Mammary epithelial cell (primary cell): ENCODE measurements around the gene METTL14.

ENCODE experiments used
- EZH2 ChIP-seq: IDR thresholded peaks from 2 replicates; pipeline ENCODE4 v1.6.1; 2012; ENCODE audit warnings: low read length, inconsistent platforms, borderline replicate concordance
- TF ChIP-seq, protein P1 (sequence below), 2 donors: IDR thresholded peaks in 1 of 2; conservative IDR thresholded peaks in 1 of 2; 2 replicates each; pipeline ENCODE4 v1.5.1; 2011 to 2012; ENCODE audit warnings: inconsistent platforms in 2 of 2, low read length in 2 of 2, mild to moderate bottlenecking in 2 of 2, control low read depth in 1 of 2, low read depth in 1 of 2; ENCODE audit not compliant: insufficient read depth in 1 of 2; ENCODE audit errors: extremely low read depth in 1 of 2

DNA sequence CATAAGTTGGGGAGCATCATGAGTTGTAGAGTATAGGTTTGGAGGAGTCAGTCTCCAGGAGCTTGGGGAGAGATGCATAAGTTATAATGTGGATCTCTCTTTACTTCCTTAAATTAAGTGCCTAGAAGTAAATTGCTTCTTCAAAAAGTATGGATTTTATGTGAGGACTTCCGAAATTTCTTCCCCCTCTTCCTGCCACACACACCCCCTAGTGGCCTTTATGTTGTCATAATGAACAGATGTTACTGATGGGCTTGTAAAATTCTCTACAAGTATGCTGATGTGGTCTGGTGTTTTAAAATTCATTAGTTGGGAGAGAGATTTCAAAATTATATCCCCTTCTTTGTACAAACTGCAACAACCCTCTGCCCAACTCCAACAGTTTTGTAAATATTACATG lies 2.3 kb upstream of the METTL14 start:
- no peak for TF ChIP-seq EZH2
- TF ChIP-seq, protein P1, sequence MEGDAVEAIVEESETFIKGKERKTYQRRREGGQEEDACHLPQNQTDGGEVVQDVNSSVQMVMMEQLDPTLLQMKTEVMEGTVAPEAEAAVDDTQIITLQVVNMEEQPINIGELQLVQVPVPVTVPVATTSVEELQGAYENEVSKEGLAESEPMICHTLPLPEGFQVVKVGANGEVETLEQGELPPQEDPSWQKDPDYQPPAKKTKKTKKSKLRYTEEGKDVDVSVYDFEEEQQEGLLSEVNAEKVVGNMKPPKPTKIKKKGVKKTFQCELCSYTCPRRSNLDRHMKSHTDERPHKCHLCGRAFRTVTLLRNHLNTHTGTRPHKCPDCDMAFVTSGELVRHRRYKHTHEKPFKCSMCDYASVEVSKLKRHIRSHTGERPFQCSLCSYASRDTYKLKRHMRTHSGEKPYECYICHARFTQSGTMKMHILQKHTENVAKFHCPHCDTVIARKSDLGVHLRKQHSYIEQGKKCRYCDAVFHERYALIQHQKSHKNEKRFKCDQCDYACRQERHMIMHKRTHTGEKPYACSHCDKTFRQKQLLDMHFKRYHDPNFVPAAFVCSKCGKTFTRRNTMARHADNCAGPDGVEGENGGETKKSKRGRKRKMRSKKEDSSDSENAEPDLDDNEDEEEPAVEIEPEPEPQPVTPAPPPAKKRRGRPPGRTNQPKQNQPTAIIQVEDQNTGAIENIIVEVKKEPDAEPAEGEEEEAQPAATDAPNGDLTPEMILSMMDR (conservative IDR thresholded peaks at IDR 0.05 in 1 of 2, IDR thresholded peaks at IDR 0.05 in 1 of 2; ENCODE audit: extremely low read depth in 1 of 2, insufficient read depth in 1 of 2, low read depth in 1 of 2, low read length in 2 of 2) = peak; percentile 45 to 54
